ENCODE measurements around the gene CACNA2D3.

DNA sequence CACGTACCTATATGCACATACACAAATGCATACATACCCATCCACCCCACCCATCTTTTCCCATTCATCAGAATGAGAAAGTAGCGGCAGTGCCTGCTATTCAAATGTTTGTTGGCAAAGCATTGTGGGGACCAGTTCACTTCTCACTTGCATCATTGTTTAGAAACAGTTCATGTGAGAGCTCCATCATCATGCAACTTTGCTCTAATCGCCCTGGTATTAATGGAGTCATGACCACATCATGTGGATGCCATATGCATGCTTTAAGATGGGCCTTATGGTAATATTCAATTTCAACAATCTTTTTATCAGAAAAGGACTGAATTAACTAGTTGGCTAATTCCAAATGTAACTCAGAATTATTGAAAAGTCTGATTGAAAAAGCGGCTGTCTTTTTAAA is 725.0 kb downstream of the CACNA2D3 start:
- TF ChIP-seq TARDBP (IDR thresholded peaks at IDR 0.05) (no peak), SP1 (IDR thresholded peaks at IDR 0.05) (no peak)

All from HEK293T (cell line).